Colonic mucosa (tissue), 4 donors: ENCODE measurements around the gene CA10. TPM values are rescaled to one million over a fixed set of nuclear protein-coding genes. Genes with fewer than 3 reads are reported as not detected.

Experiments used
- DNase-seq: peaks from one replicate; pipeline ENCODE4 v3.0.0-alpha.2; 2020
- H3K27ac ChIP-seq: fragments of 200-600 bp; one replicate; pipeline ENCODE4 v1.8.0; 2021
- H3K27me3 ChIP-seq: fragments of 200-600 bp; one replicate; pipeline ENCODE4 v1.8.0; 2021
- H3K36me3 ChIP-seq: fragments of 200-600 bp; one replicate; pipeline ENCODE4 v1.8.0; 2021
- H3K4me1 ChIP-seq: fragments of 200-600 bp; one replicate; pipeline ENCODE4 v1.8.0; 2021; ENCODE audit warnings: mild to moderate bottlenecking
- H3K4me3 ChIP-seq: fragments of 200-600 bp; one replicate; pipeline ENCODE4 v1.8.0; 2021
- H3K9ac ChIP-seq, 2 donors: one replicate each; pipeline ENCODE4 v1.7.0; 2013; ENCODE audit warnings: control low read depth in 2 of 2, low read depth in 2 of 2, low read length in 2 of 2
- H3K9me3 ChIP-seq: fragments of 200-600 bp; one replicate; pipeline ENCODE4 v1.8.0; 2021
- CTCF ChIP-seq: fragments of 200-600 bp; IDR thresholded peaks from one replicate; pipeline ENCODE4 v1.8.0; 2022; ENCODE audit warnings: antibody characterized with exemption, mild to moderate bottlenecking
- intact Hi-C: fragments of 100-400 bp; cut with DNase I; formaldehyde crosslinking; loops from one replicate; pipeline ENCODE4 v1.14.1; 2022
- total RNA-seq, 2 donors: library from RNA; stranded (reverse); fragmentation: NEBNext Ultra II Directional in 1 of 2; extraction: Animal tissue kit (Norgen Biotek cat#: 25700) in 1 of 2; gene quantifications; one replicate each; pipeline ENCODE4 v1.2.1, GENCODE V29; 2021
- donor health status: healthy.
- donor health status: DM: no; HTN: no; CAD: no.
- donor health status: DM: no; HTN: no; CAD: no.

The CA10 gene
- total RNA-seq, 2 donors from 2014 or later: 0.27 to 0.52 TPM

- TF ChIP-seq CTCF: no peak
- H3K4me1 ChIP-seq: no peaks in the 10 kb centered on the region
Measured at GRCh38 chr17:51601622-51602261, 556.8 kb downstream of the CA10 start.

GRCh38 chr17:51598824-51599223 is 559.7 kb downstream of the CA10 start:
- H3K9me3 ChIP-seq: no peaks in the 10 kb centered on the region
- no peak for DNase-seq
- no peak overlapping the region for H3K4me3 ChIP-seq
- H3K9ac ChIP-seq: no peak overlapping the region
- intact Hi-C loops: no loop called here
- H3K27me3 ChIP-seq: no peaks in the 10 kb centered on the region
- H3K27ac ChIP-seq: no peak overlapping the region
- H3K36me3 ChIP-seq: no peaks in the 10 kb centered on the region
- TF ChIP-seq CTCF: no peak
- H3K4me1 ChIP-seq: no peaks in the 10 kb centered on the region

More at GRCh38 chr17:51601622-51602261, 556.8 kb downstream of the CA10 start:
- Histone ChIP-seq H3K27ac (no peak overlapping the region), H3K9me3 (no peaks in the 10 kb centered on the region), H3K4me3 (no peak overlapping the region), H3K27me3 (no peaks in the 10 kb centered on the region), H3K36me3 (no peaks in the 10 kb centered on the region), H3K9ac (no peak overlapping the region)
- no peak for DNase-seq
- intact Hi-C loops: no loop called here

GRCh38 chr17:51597345-51597744 is 561.2 kb downstream of the CA10 start:
- H3K36me3 ChIP-seq: no peaks in the 10 kb centered on the region
- no peaks in the 10 kb centered on the region for H3K27me3 ChIP-seq
- H3K9ac ChIP-seq: no peak overlapping the region
- H3K4me3 ChIP-seq: no peak overlapping the region
- H3K27ac ChIP-seq: no peak overlapping the region
- DNase-seq: no peak
- TF ChIP-seq CTCF: no peak
- intact Hi-C loops: no loop called here
- no peaks in the 10 kb centered on the region for H3K4me1 ChIP-seq
- H3K9me3 ChIP-seq: no peaks in the 10 kb centered on the region

- DNase-seq: no peak
- intact Hi-C loops: no loop called here
- TF ChIP-seq CTCF: no peak
Measured at GRCh38 chr17:51595826-51596398, 562.6 kb downstream of the CA10 start.

GRCh38 chr17:51590071-51590656 is 568.4 kb downstream of the CA10 start:
- no peak for DNase-seq
- Histone ChIP-seq H3K9ac (no peak overlapping the region), H3K36me3 (no peaks in the 10 kb centered on the region), H3K9me3 (no peaks in the 10 kb centered on the region), H3K4me1 (no peaks in the 10 kb centered on the region), H3K27ac (no peak overlapping the region), H3K27me3 (no peaks in the 10 kb centered on the region), H3K4me3 (no peak overlapping the region)
- intact Hi-C loops: no loop called here
- no peak for TF ChIP-seq CTCF

More at GRCh38 chr17:51595826-51596398, 562.6 kb downstream of the CA10 start:
- Histone ChIP-seq H3K9me3 (no peaks in the 10 kb centered on the region), H3K4me3 (no peak overlapping the region), H3K9ac (no peak overlapping the region), H3K4me1 (no peaks in the 10 kb centered on the region), H3K27me3 (no peaks in the 10 kb centered on the region), H3K36me3 (no peaks in the 10 kb centered on the region), H3K27ac (no peak overlapping the region)
